Panc1 (cell line): Measurements from ENCODE around the gene DNAAF3. TPM values are rescaled to one million over a fixed set of nuclear protein-coding genes. Genes with fewer than 3 reads are reported as not detected.

Experiments
- ATAC-seq: fragments of 200-7000 bp; cut with Tn5 transposase; 2 replicates; pipeline ENCODE4 v1.9.1; 2020; ENCODE audit warnings: mild to moderate bottlenecking, moderate library complexity
- BruUV-seq: library from RNA; stranded (reverse); fragments of 400-500 nt; replicated peaks from 2 replicates; lab custom pipeline; 2021; lab: Mats Ljungman, UMichigan
- CTCF ChIA-PET: fragments of 300-600 bp; sonication (Branson Sonifier 250); formaldehyde crosslinking; loops from one replicate; lab custom pipeline; 2022; ENCODE audit warnings: antibody characterized with exemption; lab: Charles Lee
- POLR2A ChIA-PET: fragments of 300-600 bp; sonication (Branson Sonifier 250); formaldehyde crosslinking; loops from one replicate; lab custom pipeline; 2022; ENCODE audit warnings: antibody characterized with exemption; lab: Charles Lee
- DNase-seq: peaks from one replicate; pipeline ENCODE4 v3.0.0-alpha.2; 2010; ENCODE audit warnings: low read depth, low spot score
- H3K27ac ChIP-seq: 2 replicates; pipeline ENCODE4 v1.5.1; 2011; ENCODE audit warnings: mild to moderate bottlenecking, low read length, inconsistent platforms
- H3K27me3 ChIP-seq: fragments of 200-500 bp; sonication (Bioruptor generic); 2 replicates; pipeline ENCODE4 v1.6.0; 2014; ENCODE audit warnings: low read length, inconsistent platforms; ENCODE audit not compliant: control insufficient read depth, insufficient read depth
- H3K36me3 ChIP-seq: fragments of 200-500 bp; sonication (Bioruptor generic); 2 replicates; pipeline ENCODE4 v1.5.1; 2014; ENCODE audit warnings: inconsistent platforms, mild to moderate bottlenecking, low read length, moderate library complexity; ENCODE audit not compliant: control insufficient read depth, insufficient read depth
- H3K4me1 ChIP-seq: 2 replicates; pipeline ENCODE4 v1.5.1; 2011; ENCODE audit warnings: inconsistent platforms, mild to moderate bottlenecking, low read length, moderate library complexity; ENCODE audit not compliant: control insufficient read depth, insufficient read depth
- H3K4me3 ChIP-seq, 2 experiments: 2 replicates each; pipeline ENCODE4 v1.5.1; 2011 to 2012; ENCODE audit warnings: low read depth in 2 of 2, low read length in 2 of 2, mild to moderate bottlenecking in 2 of 2, inconsistent platforms in 1 of 2, moderate library complexity in 1 of 2
- H3K9me3 ChIP-seq: fragments of 200-500 bp; sonication (Bioruptor generic); 2 replicates; pipeline ENCODE4 v1.5.1; 2014; ENCODE audit warnings: low read depth, mild to moderate bottlenecking, inconsistent platforms, low read length, moderate library complexity; ENCODE audit not compliant: control insufficient read depth, insufficient read depth
- SIN3A ChIP-seq: IDR thresholded peaks from 2 replicates; pipeline ENCODE4 v1.6.1; 2012; ENCODE audit warnings: low read depth, mild to moderate bottlenecking, low read length, moderate library complexity, borderline replicate concordance; ENCODE audit not compliant: insufficient read depth
- in situ Hi-C: cut with HindIII; loops from 2 replicates; pipeline ENCODE4 v1.10.0; 2016; ENCODE audit warnings: low sequenced_read_pairs, low pct_unique_long_range_greater_than_20kb
- intact Hi-C: fragments of 100-400 bp; cut with micrococcal nuclease; formaldehyde crosslinking; loops from one replicate; pipeline ENCODE4 v1.10.0; 2022; ENCODE audit not compliant: unreplicated experiment
- microRNA-seq: library from miRNA; unstranded; fragments of <30 nt; microRNA quantifications from one replicate; pipeline ENCODE4 v1.1.0, GENCODE V29; 2020; ENCODE audit not compliant: unreplicated experiment
- total RNA-seq: library from RNA; stranded (reverse); gene quantifications from one replicate; pipeline ENCODE4 v1.2.1, GENCODE V29; 2021; ENCODE audit not compliant: unreplicated experiment
- TF ChIP-seq, protein P1 (sequence below): fragments of 450-650 bp; IDR thresholded peaks from 2 replicates; pipeline ENCODE4 v1.5.1; 2017; ENCODE audit warnings: mild to moderate bottlenecking
- TF ChIP-seq, protein P2 (sequence below), 2 experiments: IDR thresholded peaks; 2 replicates each; pipeline ENCODE4 v1.6.1; 2011 to 2012; ENCODE audit warnings: low read depth in 2 of 2, control low read depth in 1 of 2, low read length in 1 of 2, mild to moderate bottlenecking in 1 of 2, moderate library complexity in 1 of 2; ENCODE audit not compliant: insufficient read depth in 1 of 2

DNAAF3 gene
- total RNA-seq, 1 experiment from 2014 or later, result 12.4 TPM

DNA sequence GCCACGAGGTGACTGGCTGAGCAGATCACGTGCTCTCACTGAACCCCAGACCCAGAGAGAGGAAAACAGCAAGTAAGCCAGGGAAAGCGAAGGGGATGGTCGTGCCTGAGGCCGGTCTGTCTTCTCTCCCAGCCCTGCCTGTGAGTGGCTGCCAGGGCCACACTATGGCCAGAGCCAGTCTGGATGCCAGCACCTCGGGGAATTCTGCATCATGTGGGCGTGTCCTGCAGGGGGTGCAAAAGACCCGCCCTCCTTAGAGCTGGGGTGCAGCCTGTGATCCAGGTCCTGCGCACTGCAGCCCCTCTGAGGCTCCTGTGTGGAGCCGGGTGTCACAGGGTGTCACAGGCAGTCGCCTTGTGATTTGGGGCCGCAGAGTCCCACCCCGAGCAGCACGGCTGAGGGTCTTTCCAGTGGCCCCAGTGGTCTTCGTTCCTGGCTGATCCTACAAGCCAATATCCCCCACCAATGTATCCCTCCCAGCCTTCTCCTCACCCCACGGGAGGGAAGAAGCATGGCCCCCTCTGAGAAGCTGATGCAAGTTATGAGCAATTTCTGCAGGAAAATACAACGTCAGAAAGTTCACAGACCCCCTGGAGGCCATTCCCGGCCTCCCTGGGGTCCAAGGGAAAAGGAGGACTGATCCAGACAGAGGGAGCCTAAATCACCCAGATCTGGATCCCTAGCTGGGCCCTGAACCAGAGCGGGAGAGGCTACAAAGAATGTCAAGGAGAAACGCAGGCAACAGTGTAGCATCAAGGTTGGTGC, 56.7 kb downstream of the DNAAF3 start:
- ChIA-PET POLR2A (no interaction called here), CTCF (no interaction called here)
- Histone ChIP-seq H3K36me3 (no peaks in the 10 kb centered on the region; the same call in 1 of the 2 replicates), H3K4me1 (peaks cover 17% of the 10 kb centered on the region), H3K4me3 (no peak overlapping the region), H3K9me3 (no peaks in the 10 kb centered on the region), H3K27ac (no peak overlapping the region), H3K27me3 (no peaks in the 10 kb centered on the region)
- TF ChIP-seq, protein P1, sequence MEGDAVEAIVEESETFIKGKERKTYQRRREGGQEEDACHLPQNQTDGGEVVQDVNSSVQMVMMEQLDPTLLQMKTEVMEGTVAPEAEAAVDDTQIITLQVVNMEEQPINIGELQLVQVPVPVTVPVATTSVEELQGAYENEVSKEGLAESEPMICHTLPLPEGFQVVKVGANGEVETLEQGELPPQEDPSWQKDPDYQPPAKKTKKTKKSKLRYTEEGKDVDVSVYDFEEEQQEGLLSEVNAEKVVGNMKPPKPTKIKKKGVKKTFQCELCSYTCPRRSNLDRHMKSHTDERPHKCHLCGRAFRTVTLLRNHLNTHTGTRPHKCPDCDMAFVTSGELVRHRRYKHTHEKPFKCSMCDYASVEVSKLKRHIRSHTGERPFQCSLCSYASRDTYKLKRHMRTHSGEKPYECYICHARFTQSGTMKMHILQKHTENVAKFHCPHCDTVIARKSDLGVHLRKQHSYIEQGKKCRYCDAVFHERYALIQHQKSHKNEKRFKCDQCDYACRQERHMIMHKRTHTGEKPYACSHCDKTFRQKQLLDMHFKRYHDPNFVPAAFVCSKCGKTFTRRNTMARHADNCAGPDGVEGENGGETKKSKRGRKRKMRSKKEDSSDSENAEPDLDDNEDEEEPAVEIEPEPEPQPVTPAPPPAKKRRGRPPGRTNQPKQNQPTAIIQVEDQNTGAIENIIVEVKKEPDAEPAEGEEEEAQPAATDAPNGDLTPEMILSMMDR, result no peak
- TF ChIP-seq SIN3A, result no peak
- TF ChIP-seq, protein P2, sequence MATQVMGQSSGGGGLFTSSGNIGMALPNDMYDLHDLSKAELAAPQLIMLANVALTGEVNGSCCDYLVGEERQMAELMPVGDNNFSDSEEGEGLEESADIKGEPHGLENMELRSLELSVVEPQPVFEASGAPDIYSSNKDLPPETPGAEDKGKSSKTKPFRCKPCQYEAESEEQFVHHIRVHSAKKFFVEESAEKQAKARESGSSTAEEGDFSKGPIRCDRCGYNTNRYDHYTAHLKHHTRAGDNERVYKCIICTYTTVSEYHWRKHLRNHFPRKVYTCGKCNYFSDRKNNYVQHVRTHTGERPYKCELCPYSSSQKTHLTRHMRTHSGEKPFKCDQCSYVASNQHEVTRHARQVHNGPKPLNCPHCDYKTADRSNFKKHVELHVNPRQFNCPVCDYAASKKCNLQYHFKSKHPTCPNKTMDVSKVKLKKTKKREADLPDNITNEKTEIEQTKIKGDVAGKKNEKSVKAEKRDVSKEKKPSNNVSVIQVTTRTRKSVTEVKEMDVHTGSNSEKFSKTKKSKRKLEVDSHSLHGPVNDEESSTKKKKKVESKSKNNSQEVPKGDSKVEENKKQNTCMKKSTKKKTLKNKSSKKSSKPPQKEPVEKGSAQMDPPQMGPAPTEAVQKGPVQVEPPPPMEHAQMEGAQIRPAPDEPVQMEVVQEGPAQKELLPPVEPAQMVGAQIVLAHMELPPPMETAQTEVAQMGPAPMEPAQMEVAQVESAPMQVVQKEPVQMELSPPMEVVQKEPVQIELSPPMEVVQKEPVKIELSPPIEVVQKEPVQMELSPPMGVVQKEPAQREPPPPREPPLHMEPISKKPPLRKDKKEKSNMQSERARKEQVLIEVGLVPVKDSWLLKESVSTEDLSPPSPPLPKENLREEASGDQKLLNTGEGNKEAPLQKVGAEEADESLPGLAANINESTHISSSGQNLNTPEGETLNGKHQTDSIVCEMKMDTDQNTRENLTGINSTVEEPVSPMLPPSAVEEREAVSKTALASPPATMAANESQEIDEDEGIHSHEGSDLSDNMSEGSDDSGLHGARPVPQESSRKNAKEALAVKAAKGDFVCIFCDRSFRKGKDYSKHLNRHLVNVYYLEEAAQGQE (IDR thresholded peaks at IDR 0.05; ENCODE audit: insufficient read depth in 1 of 2, low read depth in 2 of 2, low read length in 1 of 2), result no peak
- in situ Hi-C loops, result no loop called here
- intact Hi-C loops, result no loop called here
- DNase-seq (no peak), ATAC-seq (no peak)
- no TSS peak for BruUV-seq

Small RNA genes within 50 kb of the gene (microRNA-seq; reads per million reads assigned to microRNA genes)
- gene MIR7975, result not detected

Other genes starting within 250 kb of the DNAAF3 start
- not detected for gene NLRP7, start 219.1 kb downstream of the DNAAF3 start, total RNA-seq
- gene NLRP2, start 200.2 kb downstream of the DNAAF3 start, total RNA-seq, result 0.18 TPM
- 1.2 TPM for gene GP6, start 128.3 kb downstream of the DNAAF3 start, total RNA-seq
- 37.8 TPM for gene RDH13, start 103.5 kb downstream of the DNAAF3 start, total RNA-seq
- gene EPS8L1, start 90.7 kb downstream of the DNAAF3 start, total RNA-seq, result 11.0 TPM
- 158 TPM for gene PPP1R12C, start 49.0 kb downstream of the DNAAF3 start, total RNA-seq
- gene TNNT1, start 17.4 kb downstream of the DNAAF3 start, total RNA-seq, result 116 TPM
- 14.6 TPM for gene TNNI3, start 8.9 kb downstream of the DNAAF3 start, total RNA-seq
- 3.2 TPM for gene SYT5, start 13.7 kb upstream of the DNAAF3 start, total RNA-seq
- 42.8 TPM for gene PTPRH, start 42.9 kb upstream of the DNAAF3 start, total RNA-seq
- 14.2 TPM for gene TMEM86B, start 62.1 kb upstream of the DNAAF3 start, total RNA-seq
- gene PPP6R1, start 92.4 kb upstream of the DNAAF3 start, total RNA-seq, result 172 TPM
- 84.2 TPM for gene HSPBP1, start 113.5 kb upstream of the DNAAF3 start, total RNA-seq
- 7.9 TPM for gene BRSK1, start 117.4 kb upstream of the DNAAF3 start, total RNA-seq
- not detected for gene TMEM150B, start 158.7 kb upstream of the DNAAF3 start, total RNA-seq
- gene KMT5C, start 173.3 kb upstream of the DNAAF3 start, total RNA-seq, result 30.6 TPM
- gene COX6B2, start 188.1 kb upstream of the DNAAF3 start, total RNA-seq, result 5.6 TPM
- not detected for gene GARIN5B, start 196.6 kb upstream of the DNAAF3 start, total RNA-seq
- 4.4 TPM for gene IL11, start 203.8 kb upstream of the DNAAF3 start, total RNA-seq
- gene TMEM190, start 210.2 kb upstream of the DNAAF3 start, total RNA-seq, result 0.74 TPM
- gene TMEM238, start 217.7 kb upstream of the DNAAF3 start, total RNA-seq, result 7.4 TPM
- 2,154 TPM for gene RPL28, start 219.3 kb upstream of the DNAAF3 start, total RNA-seq
- gene UBE2S, start 241.2 kb upstream of the DNAAF3 start, total RNA-seq, result 635 TPM